Sciatic nerve (tissue), 2 donors: ENCODE measurements around the gene SYCE1. TPM values are rescaled to one million over a fixed set of nuclear protein-coding genes. Genes with fewer than 3 reads are reported as not detected.
"Not testable (repeated sequence)": the region's sequence is repeated elsewhere in the genome, so short reads cannot be mapped to it uniquely, and the experiment has no call there.

Experiments used
- ATAC-seq: fragments of 200-7000 bp; cut with Tn5 transposase; one replicate; pipeline ENCODE4 v1.9.1; 2020; ENCODE audit warnings: mild to moderate bottlenecking, moderate library complexity
- DNase-seq: peaks from one replicate; pipeline ENCODE4 v3.0.0-alpha.2; 2020; ENCODE audit warnings: low spot score
- intact Hi-C: fragments of 100-400 bp; cut with DNase I; formaldehyde crosslinking; loops from one replicate; pipeline ENCODE4 v1.14.2; 2022
- total RNA-seq: library from RNA; stranded (reverse); fragmentation: NEBNext Ultra II Directional; extraction: Animal tissue kit (Norgen Biotek cat#: 25700); gene quantifications from one replicate; pipeline ENCODE4 v1.2.1, GENCODE V29; 2021
- donor health status: DM: no; HTN: no; CAD: no.
- donor health status: DM: no; HTN: no; CAD: no.

Gene SYCE1
- total RNA-seq, 1 donor from 2014 or later = 0.22 TPM

GRCh38 chr10:133523631-133524203 lies 41.7 kb downstream of the SYCE1 start:
- intact Hi-C loops = loop anchor here (10.0 kb wide), 1 partner anchor 199 kb away; no protein-coding TSS in a partner anchor
- DNase-seq = no peak
- ATAC-seq = no peak

GRCh38 chr10:133520193-133520738 lies 45.1 kb downstream of the SYCE1 start:
- DNase-seq = peak; percentile 88
- intact Hi-C loops = loop anchor here (10.0 kb wide), 1 partner anchor 195 kb away; no protein-coding TSS in a partner anchor
- peak; percentile 93 for ATAC-seq

GRCh38 chr10:133518517-133518916 lies 46.9 kb downstream of the SYCE1 start:
- DNase-seq, intact Hi-C loops, ATAC-seq: not testable (repeated sequence)

- intact Hi-C loops = no loop called here
- DNase-seq (no peak), ATAC-seq (no peak)
Observed at GRCh38 chr10:133516057-133516456, 49.3 kb downstream of the SYCE1 start.

GRCh38 chr10:133515471-133515870 lies 49.9 kb downstream of the SYCE1 start:
- DNase-seq (no peak), ATAC-seq (no peak)
- intact Hi-C loops = no loop called here

GRCh38 chr10:133511907-133512528 lies 53.4 kb downstream of the SYCE1 start:
- intact Hi-C loops = no loop called here
- no peak for ATAC-seq
- DNase-seq = no peak

GRCh38 chr10:133511408-133511807 lies 54.0 kb downstream of the SYCE1 start:
- DNase-seq = no peak
- no peak for ATAC-seq
- intact Hi-C loops = no loop called here

- ATAC-seq = no peak
- intact Hi-C loops = no loop called here
- DNase-seq = no peak
Observed at GRCh38 chr10:133509700-133510099, 55.7 kb downstream of the SYCE1 start.

Other genes with a start within 250 kb of the SYCE1 start
- gene CALY, start 228.7 kb downstream of the SYCE1 start, total RNA-seq = 0.98 TPM
- 9.9 TPM for gene PRAP1, start 218.2 kb downstream of the SYCE1 start, total RNA-seq
- gene FUOM, start 207.6 kb downstream of the SYCE1 start, total RNA-seq = 35.2 TPM
- gene ECHS1, start 192.2 kb downstream of the SYCE1 start, total RNA-seq = 64.1 TPM
- gene PAOX, start 186.3 kb downstream of the SYCE1 start, total RNA-seq = 9.6 TPM
- gene MTG1, start 171.4 kb downstream of the SYCE1 start, total RNA-seq = 44.0 TPM
- gene SPRN, start 141.0 kb downstream of the SYCE1 start, total RNA-seq = 0.13 TPM
- 4.7 TPM for gene SCART1, start 111.6 kb downstream of the SYCE1 start, total RNA-seq
- gene CYP2E1, start 38.2 kb downstream of the SYCE1 start, total RNA-seq = 5.7 TPM
- gene FRG2B, start 61.2 kb upstream of the SYCE1 start, total RNA-seq = not detected